Right lung (tissue), 5 donors: Measurements from ENCODE around the gene TRAFD1. TPM values are rescaled to one million over a fixed set of nuclear protein-coding genes. Genes with fewer than 3 reads are reported as not detected.

Experiments used
- DNase-seq, 2 donors: peaks; one replicate each; pipeline ENCODE4 v3.0.0-alpha.2; 2013
- polyA plus RNA-seq, 5 donors: library from polyadenylated mRNA; unstranded; fragments of 120-200 nt; gene quantifications; one replicate each; pipeline versions ENCODE4 v1.2.1 to v1.2.3, GENCODE V29; 2013; ENCODE audit warnings: inconsistent platforms in 1 of 5, low replicate concordance in 1 of 5; ENCODE audit not compliant: insufficient read length in 5 of 5, insufficient read depth in 1 of 5

The TRAFD1 gene
- polyA plus RNA-seq, 5 donors = 38.6 to 44.6 (median 41.1) TPM

GRCh38 chr12:112111931-112112330 is 13.4 kb upstream of the TRAFD1 start:
- no peak for DNase-seq

- DNase-seq = no peak
Observed at GRCh38 chr12:112112409-112113133, 12.8 kb upstream of the TRAFD1 start.

- DNase-seq = no peak
Observed at GRCh38 chr12:112115259-112116045, 9.9 kb upstream of the TRAFD1 start.

GRCh38 chr12:112116232-112117060 is 8.9 kb upstream of the TRAFD1 start:
- peak in 1 of 2 donors; percentile 31 for DNase-seq

DNA sequence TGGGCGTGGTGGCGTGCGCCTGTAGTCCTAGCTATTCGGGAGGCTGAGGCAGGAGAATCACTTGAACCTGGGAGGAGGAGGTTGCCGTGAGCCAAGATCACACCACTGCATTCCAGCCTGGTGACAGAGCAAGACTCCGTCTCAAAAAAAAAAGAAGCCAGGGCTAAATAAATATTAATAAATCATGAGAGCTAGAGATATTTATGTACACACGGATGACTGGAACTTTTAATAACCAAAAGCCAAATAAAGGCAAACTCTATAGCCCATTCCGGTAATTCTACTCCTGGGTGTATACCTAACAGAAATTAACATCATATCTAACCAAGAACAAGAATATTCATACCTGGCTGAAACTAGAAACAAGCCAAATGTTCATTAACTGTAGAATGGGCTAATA is 7.7 kb upstream of the TRAFD1 start:
- DNase-seq = no peak

DNA sequence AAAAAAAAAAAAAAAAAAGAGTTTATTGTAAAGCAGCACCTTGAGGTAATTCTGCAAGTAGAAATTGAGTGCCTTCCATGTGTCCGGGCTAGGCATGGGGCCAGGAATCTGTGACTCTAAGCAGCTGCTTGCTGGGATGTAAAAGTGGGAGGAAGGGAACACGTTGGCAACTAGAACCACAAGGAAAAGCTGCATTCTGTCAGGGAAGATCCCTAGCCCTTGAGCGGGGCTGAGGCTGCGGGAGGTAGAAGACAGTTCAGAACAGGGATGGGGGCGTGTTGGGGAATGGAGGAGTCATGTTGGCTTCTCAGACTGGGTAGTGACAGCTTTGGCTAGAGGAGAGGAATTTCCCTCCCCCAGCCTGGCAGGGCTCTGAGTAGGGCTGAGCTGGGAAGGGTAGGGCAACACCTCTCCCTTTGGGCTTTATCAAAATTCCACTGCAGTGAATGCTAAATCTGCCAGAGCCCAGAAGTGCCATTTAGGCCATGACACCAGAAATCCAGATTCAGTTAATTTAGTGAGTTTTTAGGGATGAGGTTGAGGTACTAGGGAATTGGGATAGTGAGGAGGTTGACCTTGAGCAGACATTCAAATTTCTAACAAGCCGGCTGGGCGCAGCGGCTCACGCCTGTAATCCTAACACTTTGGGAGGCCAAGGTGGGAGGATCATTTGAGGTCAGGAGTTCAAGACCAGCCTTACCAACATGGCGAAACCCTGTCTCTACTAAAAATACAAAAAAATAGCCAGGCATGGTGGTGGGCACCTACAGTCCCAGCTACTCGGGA is 3.4 kb upstream of the TRAFD1 start:
- peak; percentile 65 to 71 for DNase-seq

DNA sequence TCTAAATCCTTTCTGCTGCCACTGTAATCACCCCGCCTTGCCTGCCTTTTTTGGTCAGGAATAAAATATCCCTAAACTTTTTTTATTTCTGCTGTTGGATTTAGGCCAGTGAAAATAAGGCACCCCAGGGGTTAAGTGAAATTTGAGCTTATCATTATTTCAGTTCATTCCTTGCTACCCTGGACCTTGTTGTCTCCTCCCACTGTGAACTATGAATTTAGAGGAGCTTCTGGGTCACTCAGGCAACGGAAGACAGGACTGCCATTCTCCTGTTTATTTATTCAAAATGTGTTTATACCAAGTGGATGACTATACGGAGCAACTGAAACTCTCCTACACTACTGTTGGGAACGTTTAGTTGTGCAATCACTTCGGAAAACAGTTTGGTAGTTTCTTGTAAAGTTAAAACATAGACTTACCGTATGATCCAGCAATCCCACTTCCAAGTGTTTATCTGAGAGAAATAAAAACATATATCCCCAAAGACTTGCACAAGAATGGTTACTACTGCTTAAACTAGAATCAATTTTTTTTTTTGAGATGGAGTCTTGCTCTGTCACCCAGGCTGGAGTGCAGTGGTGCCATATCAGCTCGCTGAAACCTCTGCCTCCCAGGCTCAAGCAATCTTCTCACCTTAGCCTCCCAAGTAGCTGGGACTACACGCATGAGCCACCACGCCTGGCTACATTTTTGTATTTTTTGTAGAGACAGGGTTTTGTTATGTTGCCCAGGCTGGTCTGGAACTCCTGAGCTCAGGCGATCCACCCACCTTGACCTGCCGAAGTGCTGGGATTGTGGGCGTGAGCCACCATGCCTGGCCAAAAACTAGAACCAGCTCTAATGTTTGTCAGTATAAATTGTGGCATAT is 2.3 kb upstream of the TRAFD1 start:
- DNase-seq = no peak

DNA sequence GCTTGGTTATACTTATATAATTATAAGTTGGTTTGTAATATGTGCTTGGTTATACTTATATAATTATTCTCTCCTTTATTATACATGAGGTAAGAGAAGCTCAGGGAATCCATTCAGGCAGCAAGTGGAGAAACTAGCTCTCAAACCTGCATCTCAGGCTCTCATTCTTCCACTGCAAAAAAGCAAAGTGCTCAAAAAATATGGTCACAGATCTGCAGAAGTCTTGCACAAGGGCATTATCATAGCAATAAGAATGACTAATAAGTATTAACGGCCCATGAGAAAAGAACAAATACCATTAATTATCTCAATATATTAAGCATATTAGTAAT is 476 bp upstream of the TRAFD1 start:
- no peak for DNase-seq

GRCh38 chr12:112126000-112126438 is 659 bp downstream of the TRAFD1 start:
- DNase-seq = no peak

DNA sequence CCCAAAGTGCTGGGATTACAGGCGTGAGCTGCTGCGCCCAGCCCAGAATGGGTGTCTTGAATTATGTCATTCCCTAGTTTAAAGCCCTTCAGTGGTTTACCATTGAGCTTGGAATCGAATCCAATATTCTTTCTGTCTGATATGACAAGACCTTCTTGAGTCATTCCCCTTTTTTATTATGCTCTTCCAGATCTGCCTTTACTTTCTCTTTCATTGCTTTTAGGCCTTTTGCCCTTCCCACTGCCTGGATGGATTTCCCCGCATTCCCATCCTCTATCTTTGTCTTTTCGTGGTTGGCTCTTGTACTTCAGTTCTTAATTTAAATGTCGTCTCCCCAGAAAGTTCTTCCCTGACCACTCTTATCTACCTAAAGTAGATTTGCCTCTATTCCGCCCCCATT is 1.6 kb downstream of the TRAFD1 start:
- DNase-seq = no peak

- no peak for DNase-seq
Observed at GRCh38 chr12:112130441-112130998, 5.2 kb downstream of the TRAFD1 start.

DNA sequence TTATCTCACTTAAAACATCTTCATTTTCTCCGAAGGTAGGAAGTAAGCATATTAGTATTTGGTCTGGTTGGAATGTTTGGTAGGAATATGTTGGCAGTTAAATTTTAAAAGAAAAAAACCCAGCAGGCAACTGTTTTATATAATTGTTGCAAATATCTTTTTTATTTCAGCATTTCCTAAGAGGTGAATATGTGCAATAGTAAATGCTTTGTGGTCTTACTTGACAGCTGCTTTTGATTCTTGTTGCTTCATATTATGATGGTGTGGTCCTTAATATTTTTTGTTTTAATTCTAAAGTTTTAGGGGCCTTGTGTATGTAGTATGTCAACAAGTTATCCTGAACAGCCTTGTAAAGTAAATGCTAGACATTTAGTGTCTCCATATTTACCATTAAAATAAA is 6.3 kb downstream of the TRAFD1 start:
- DNase-seq = no peak

DNA sequence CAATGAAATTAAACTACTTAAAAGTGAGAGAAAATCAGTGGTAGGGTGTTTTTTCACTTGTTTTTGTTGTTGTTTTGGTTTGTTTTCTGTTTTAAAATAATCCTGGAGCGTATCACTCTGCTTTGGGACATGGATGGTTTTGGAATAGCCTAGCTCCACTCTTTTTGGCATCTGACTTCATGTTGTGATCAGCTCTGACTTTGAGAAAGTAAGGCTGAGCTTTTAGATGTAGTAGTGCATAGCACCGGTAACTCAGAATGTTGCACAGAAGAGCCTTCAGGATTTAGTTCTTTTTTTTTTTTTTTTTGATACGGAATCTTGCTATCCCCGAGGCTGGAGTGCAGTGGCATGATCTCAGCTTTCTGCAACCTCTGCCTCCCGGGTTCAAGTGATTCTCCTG is 8.1 kb downstream of the TRAFD1 start:
- DNase-seq = no peak

GRCh38 chr12:112134731-112135130 is 9.4 kb downstream of the TRAFD1 start:
- DNase-seq = no peak

GRCh38 chr12:112140728-112141127 is 15.4 kb downstream of the TRAFD1 start:
- no peak for DNase-seq

- DNase-seq = no peak
Observed at GRCh38 chr12:112146123-112146522, 20.8 kb downstream of the TRAFD1 start.

DNA sequence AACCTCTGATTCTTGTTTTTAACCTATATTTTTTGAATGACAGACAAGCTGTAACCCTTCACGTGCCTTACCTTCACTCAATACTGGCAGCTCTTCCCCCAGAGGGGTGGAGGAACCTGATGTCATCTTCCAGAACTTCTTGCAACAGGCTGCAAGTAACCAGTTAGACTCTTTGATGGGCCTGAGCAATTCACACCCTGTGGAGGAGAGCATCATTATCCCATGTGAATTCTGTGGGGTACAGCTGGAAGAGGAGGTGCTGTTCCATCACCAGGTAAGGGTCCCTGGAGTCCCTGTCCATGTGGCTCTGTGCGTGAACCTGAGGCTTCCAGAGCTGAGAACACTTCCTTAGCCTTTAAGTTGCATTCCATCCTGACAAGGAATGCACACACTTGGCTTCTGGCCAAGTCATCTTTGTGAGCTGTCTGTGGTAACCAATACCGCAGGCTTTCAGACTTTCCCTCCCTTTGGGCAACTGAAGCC is 22.7 kb downstream of the TRAFD1 start:
- no peak for DNase-seq

- DNase-seq = peak in 1 of 2 donors; percentile 23
Observed at GRCh38 chr12:112149596-112149995, 24.2 kb downstream of the TRAFD1 start.

DNA sequence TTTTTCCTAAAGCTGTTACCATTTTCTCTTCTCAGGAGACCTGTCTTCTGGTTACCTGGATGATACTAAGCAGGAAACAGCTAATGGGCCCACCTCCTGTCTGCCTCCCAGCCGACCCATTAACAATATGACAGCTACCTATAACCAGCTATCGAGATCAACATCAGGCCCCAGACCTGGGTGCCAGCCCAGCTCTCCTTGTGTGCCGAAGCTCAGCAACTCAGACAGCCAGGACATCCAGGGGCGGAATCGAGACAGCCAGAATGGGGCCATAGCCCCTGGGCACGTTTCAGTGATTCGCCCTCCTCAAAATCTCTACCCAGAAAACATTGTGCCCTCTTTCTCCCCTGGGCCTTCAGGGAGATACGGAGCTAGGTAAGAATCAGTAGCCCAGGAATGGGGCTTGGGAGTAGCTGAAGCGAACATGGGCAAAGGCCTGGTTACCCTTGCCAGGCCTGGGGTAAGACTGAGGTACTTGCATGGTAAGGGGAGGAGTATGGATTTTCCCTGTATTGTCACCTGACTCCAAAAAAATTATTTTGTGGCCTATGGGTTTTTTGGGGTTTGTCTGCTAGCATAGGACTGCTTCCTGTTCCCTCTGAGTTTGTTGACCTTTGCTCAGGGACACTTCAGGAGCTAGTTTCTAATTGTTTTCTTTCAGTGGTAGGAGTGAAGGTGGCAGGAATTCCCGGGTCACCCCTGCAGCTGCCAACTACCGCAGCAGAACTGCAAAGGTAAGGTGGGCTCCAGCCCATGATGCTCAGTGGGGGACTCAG is 26.6 kb downstream of the TRAFD1 start:
- DNase-seq = no peak
